HEK293 (cell line): ENCODE results near the gene KCNQ2.

Experiments
- ATF2 ChIP-seq: fragments of 450-650 bp; formaldehyde crosslinking; IDR thresholded peaks from 2 replicates; pipeline ENCODE4 v1.5.1; 2016; ENCODE audit warnings: missing biosample characterization, missing genetic modification characterization, low read depth
- CTCF ChIP-seq: fragments of 450-650 bp; formaldehyde crosslinking; IDR thresholded peaks from 2 replicates; pipeline ENCODE4 v1.5.1; 2016; ENCODE audit warnings: missing biosample characterization, missing genetic modification characterization
- REST ChIP-seq: fragments of 450-650 bp; formaldehyde crosslinking; IDR thresholded peaks from 2 replicates; pipeline ENCODE4 v1.5.1; 2016; ENCODE audit warnings: missing biosample characterization, missing genetic modification characterization
- SP3 ChIP-seq: fragments of 450-650 bp; formaldehyde crosslinking; IDR thresholded peaks from 2 replicates; pipeline ENCODE4 v1.5.1; 2016; ENCODE audit warnings: missing biosample characterization, missing genetic modification characterization
- YY1 ChIP-seq: fragments of 450-650 bp; formaldehyde crosslinking; IDR thresholded peaks from 2 replicates; pipeline ENCODE4 v1.5.1; 2018; ENCODE audit warnings: missing biosample characterization, missing genetic modification characterization
- ZBTB49 ChIP-seq: fragments of 450-650 bp; formaldehyde crosslinking; IDR thresholded peaks from 2 replicates; pipeline ENCODE4 v1.5.1; 2016; ENCODE audit warnings: missing biosample characterization, missing genetic modification characterization, low read depth
- ZNF366 ChIP-seq: fragments of 450-650 bp; formaldehyde crosslinking; conservative IDR thresholded peaks from 2 replicates; pipeline ENCODE4 v1.5.1; 2016; ENCODE audit warnings: missing biosample characterization, missing genetic modification characterization
- ZNF670 ChIP-seq: fragments of 450-650 bp; formaldehyde crosslinking; IDR thresholded peaks from 2 replicates; pipeline ENCODE4 v1.5.1; 2016; ENCODE audit warnings: missing biosample characterization, missing genetic modification characterization, low read depth
- ZNF747 ChIP-seq: fragments of 450-650 bp; formaldehyde crosslinking; IDR thresholded peaks from 2 replicates; pipeline ENCODE4 v1.5.1; 2016; ENCODE audit warnings: missing biosample characterization, missing genetic modification characterization

- TF ChIP-seq CTCF = no peak
- no peak for TF ChIP-seq SP3
- no peak for TF ChIP-seq ZNF670 (tag by site-specific recombination)
- TF ChIP-seq ATF2 (tag by site-specific recombination) = no peak
- TF ChIP-seq ZNF366 = no peak
- TF ChIP-seq ZNF747 (tag by site-specific recombination) = no peak
- TF ChIP-seq ZBTB49 = no peak
- TF ChIP-seq REST (tag by site-specific recombination) = no peak
- TF ChIP-seq YY1 (tag by site-specific recombination) = no peak
Measured at GRCh38 chr20:63517376-63518309, 45.2 kb upstream of the KCNQ2 start.
